Natural killer cell treated with Interleukin-12 subunit alpha and Interleukin-12 subunit beta and Interleukin-15 and Interleukin-18, amount 100 ng/mL, for 72 hours (primary cell): ENCODE data around the gene DNAH11. TPM values are rescaled to one million over a fixed set of nuclear protein-coding genes. Genes with fewer than 3 reads are reported as not detected.
"Not testable (repeated sequence)": the region's sequence is repeated elsewhere in the genome, so short reads cannot be mapped to it uniquely, and the experiment has no call there.

Source experiments
- ATAC-seq, 2 donors: fragments of 150-1000 bp; cut with Tn5 transposase in 1 of 2; sonication (Bioruptor Pico), chemical (Tn5 transposase) in 1 of 2; 2 replicates each; pipeline ENCODE4 v1.10.0; 2021
- DNase-seq: peaks from one replicate; pipeline ENCODE4 v3.0.0; 2022; ENCODE audit warnings: low spot score
- H3K27ac Mint-ChIP-seq, 2 donors: 1 replicate in 1 of 2; 2 replicates in 1 of 2; pipeline ENCODE4 v1.8.0; 2022; ENCODE audit warnings: mixed read lengths in 2 of 2, mild to moderate bottlenecking in 1 of 2, moderate library complexity in 1 of 2
- H3K27me3 Mint-ChIP-seq, 2 donors: 1 replicate in 1 of 2; 2 replicates in 1 of 2; pipeline ENCODE4 v1.8.0; 2022; ENCODE audit warnings: mixed read lengths in 2 of 2
- H3K36me3 Mint-ChIP-seq: one replicate; pipeline ENCODE4 v1.8.0; 2022; ENCODE audit warnings: mixed read lengths
- H3K4me1 Mint-ChIP-seq, 2 donors: 1 replicate in 1 of 2; 2 replicates in 1 of 2; pipeline ENCODE4 v1.8.0; 2022; ENCODE audit warnings: low read depth in 2 of 2, mixed read lengths in 2 of 2, mild to moderate bottlenecking in 1 of 2
- H3K4me3 Mint-ChIP-seq: one replicate; pipeline ENCODE4 v1.8.0; 2022; ENCODE audit warnings: mixed read lengths
- H3K9me3 Mint-ChIP-seq: 2 replicates; pipeline ENCODE4 v1.8.0; 2022; ENCODE audit warnings: mixed read lengths
- total RNA-seq, 2 donors: library from RNA; stranded (reverse); gene quantifications; one replicate each; pipeline ENCODE4 v1.2.3, GENCODE V29; 2022

Gene DNAH11
- total RNA-seq, 2 donors from 2014 or later = 0.05 to 0.45 TPM

DNA sequence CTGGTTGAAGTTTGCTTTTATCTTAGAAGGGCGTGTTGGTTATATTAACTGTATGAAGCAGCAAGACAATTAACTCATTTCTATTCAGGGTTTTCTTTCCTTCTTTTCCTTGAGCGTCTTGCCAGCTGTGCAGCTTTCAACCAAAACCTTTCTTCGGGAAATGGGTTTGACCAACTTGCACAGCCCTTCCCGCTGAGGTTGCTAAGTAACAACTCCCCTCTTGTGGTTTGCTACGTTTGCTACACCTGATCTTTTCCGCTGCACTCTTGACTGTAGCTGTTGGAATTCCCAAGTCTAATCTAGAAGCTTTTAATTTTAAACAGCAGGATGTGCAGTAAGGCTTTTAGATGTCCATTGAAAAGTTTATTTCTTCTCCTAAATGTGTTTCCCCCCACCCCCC is 286.0 kb downstream of the DNAH11 start:
- no peaks in the 10 kb centered on the region for H3K9me3 Mint-ChIP-seq
- H3K27me3 Mint-ChIP-seq = peaks cover 12 to 44% of the 10 kb centered on the region in 2 donors
- ATAC-seq = no peak
- H3K4me1 Mint-ChIP-seq = no peaks in the 10 kb centered on the region
- DNase-seq = no peak
- H3K4me3 Mint-ChIP-seq = no peak overlapping the region
- no peaks in the 10 kb centered on the region for H3K36me3 Mint-ChIP-seq
- no peak overlapping the region for H3K27ac Mint-ChIP-seq

DNA sequence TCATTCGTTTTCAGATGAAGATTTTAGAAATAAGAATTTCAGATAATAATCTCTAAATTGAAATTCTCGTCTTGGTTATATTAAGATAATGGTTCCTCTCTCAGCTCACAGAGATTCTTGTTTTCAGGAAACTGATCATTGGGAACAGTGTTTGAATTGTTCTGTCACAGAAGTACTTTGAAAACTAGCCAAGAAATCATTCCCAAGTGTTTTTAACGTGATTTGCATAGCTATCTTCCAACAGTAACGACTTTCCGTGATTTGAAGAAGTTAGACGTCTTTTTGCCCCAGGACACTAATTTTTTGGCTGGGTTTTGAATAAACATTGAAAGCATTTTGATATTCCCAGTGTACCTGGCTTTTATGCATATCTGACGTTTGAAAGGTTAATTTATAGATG is 286.9 kb downstream of the DNAH11 start:
- no peaks in the 10 kb centered on the region for H3K9me3 Mint-ChIP-seq
- H3K4me3 Mint-ChIP-seq = no peak overlapping the region
- no peak for ATAC-seq

GRCh38 chr7:21844742-21845141 is 301.9 kb downstream of the DNAH11 start:
- DNase-seq (no peak), ATAC-seq (peak in 1 of 2 donors; percentile 32)
- Mint-ChIP-seq H3K4me3 (no peak overlapping the region), H3K36me3 (no peaks in the 10 kb centered on the region), H3K27me3 (peaks cover 2 to 13% of the 10 kb centered on the region in 2 donors), H3K4me1 (no peaks in the 10 kb centered on the region), H3K27ac (no peak overlapping the region), H3K9me3 (no peaks in the 10 kb centered on the region)

More for the DNA sequence above, 286.9 kb downstream of the DNAH11 start:
- Mint-ChIP-seq H3K27me3 (peaks cover 15 to 53% of the 10 kb centered on the region in 2 donors), H3K27ac (no peak overlapping the region), H3K4me1 (no peaks in the 10 kb centered on the region), H3K36me3 (no peaks in the 10 kb centered on the region)
- no peak for DNase-seq

DNA sequence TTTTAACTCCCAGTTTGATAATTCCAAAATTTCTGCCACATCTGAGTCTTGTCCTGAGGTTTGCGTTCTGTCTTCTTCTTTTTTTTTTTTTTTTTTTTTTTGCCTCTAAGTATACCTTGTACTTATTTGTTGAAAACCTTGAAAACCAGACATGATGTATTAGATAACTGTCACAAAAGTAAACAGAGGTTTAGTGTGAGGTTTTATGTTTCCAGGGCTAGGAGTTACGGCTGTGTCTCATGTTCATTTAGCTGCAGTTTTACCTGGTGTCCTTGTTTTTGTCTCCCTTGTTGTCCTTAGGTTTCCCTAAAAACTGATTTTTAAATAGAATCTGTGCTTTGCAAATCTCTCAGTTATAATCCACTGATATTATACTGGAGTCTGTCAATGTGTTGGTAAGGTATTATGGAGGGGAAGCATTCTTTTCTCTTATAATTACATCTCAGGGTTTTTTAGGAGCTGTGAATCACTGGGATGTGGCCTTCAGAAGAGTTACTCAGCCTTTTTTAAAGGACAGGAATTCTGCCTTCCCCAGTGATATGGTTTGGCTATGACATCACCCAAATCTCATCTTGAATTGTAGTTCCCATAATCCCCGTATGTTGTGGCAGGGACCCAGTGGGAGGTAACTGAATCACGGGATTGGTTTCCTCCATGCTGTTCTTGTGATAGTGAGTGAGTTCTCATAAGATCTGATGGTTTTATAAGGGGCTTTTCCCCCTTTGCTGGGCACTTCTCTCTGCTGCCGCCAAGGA is 307.9 kb downstream of the DNAH11 start:
- no peak for ATAC-seq
- Mint-ChIP-seq H3K4me3 (no peak overlapping the region), H3K27ac (no peak overlapping the region), H3K9me3 (no peaks in the 10 kb centered on the region), H3K27me3 (peaks cover 10 to 22% of the 10 kb centered on the region in 2 donors), H3K4me1 (no peaks in the 10 kb centered on the region), H3K36me3 (no peaks in the 10 kb centered on the region)
- no peak for DNase-seq

- Mint-ChIP-seq H3K36me3 (no peaks in the 10 kb centered on the region), H3K9me3 (no peaks in the 10 kb centered on the region), H3K4me3 (no peak overlapping the region), H3K4me1 (no peaks in the 10 kb centered on the region), H3K27ac (no peak overlapping the region), H3K27me3 (peaks cover 15 to 30% of the 10 kb centered on the region in 2 donors)
- DNase-seq = no peak
- ATAC-seq = no peak
Measured at GRCh38 chr7:21851559-21851967, 308.7 kb downstream of the DNAH11 start.

GRCh38 chr7:21865631-21866204 is 322.9 kb downstream of the DNAH11 start:
- H3K27ac Mint-ChIP-seq, H3K4me1 Mint-ChIP-seq, DNase-seq, H3K36me3 Mint-ChIP-seq, ATAC-seq, H3K27me3 Mint-ChIP-seq, H3K4me3 Mint-ChIP-seq, H3K9me3 Mint-ChIP-seq: not testable (repeated sequence)

GRCh38 chr7:21866731-21867130 is 323.9 kb downstream of the DNAH11 start:
- Mint-ChIP-seq H3K27ac (no peak overlapping the region), H3K9me3 (no peaks in the 10 kb centered on the region), H3K4me3 (no peak overlapping the region), H3K36me3 (no peaks in the 10 kb centered on the region), H3K27me3 (peaks cover 0 to 9% of the 10 kb centered on the region in 2 donors), H3K4me1 (no peaks in the 10 kb centered on the region)
- ATAC-seq (no peak), DNase-seq (no peak)

GRCh38 chr7:21867226-21867625 is 324.4 kb downstream of the DNAH11 start:
- no peak for DNase-seq
- Mint-ChIP-seq H3K27me3 (peaks cover 0 to 9% of the 10 kb centered on the region in 2 donors), H3K4me3 (no peak overlapping the region), H3K27ac (no peak overlapping the region), H3K4me1 (no peaks in the 10 kb centered on the region), H3K9me3 (no peaks in the 10 kb centered on the region), H3K36me3 (no peaks in the 10 kb centered on the region)
- no peak for ATAC-seq

DNA sequence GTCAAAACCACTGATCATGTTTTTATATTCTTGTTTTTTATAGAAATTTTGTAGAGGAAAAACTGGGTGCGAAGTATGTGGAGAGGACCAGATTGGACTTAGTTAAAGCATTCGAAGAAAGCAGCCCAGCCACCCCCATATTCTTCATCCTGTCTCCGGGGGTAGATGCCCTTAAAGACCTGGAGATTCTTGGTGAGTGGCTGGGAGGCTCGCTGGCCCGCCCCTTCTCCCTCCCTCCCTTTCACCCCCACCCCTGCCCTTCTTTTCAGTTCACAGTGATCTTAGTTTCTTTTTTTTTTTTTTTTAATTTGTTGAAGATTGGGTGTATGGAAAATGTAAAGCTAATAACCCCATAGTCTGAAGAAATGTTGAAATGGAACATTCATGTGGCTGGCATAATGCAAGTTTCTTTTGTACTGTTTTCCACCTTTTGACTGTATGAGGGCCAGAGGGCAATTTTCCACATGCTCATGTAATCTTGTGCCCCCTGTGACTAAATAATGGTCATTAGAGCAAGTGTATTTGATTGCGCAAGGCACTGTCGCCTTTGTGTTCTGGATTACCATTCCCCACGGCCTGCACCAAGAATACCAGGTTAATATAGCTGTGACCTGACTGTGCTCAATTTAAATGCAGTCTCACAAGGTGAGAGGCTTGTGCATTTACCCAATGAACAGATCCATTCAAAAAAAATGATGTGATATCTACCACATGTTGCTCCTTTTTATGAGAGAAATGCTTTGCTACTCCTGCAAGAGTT is 325.2 kb downstream of the DNAH11 start:
- Mint-ChIP-seq H3K4me3 (no peak overlapping the region), H3K27me3 (peaks cover 0 to 9% of the 10 kb centered on the region in 2 donors), H3K9me3 (no peaks in the 10 kb centered on the region), H3K4me1 (no peaks in the 10 kb centered on the region), H3K36me3 (no peaks in the 10 kb centered on the region), H3K27ac (no peak overlapping the region)
- no peak for DNase-seq
- no peak for ATAC-seq

DNA sequence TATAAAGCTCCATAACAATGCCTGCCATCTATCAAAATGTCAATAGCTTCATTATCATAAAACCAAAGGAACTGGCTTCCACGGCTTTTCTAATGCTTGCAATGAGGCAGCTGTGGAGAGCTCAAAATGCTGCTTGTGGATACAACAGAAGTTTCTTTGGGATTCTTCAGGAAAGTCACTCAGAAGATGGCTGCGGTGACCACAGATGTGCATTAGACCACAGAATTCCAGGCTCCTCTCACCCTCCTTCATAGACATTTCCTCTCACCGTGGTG is 325.7 kb downstream of the DNAH11 start:
- H3K27ac Mint-ChIP-seq = no peak overlapping the region
- H3K4me1 Mint-ChIP-seq = no peaks in the 10 kb centered on the region
- DNase-seq = no peak
- ATAC-seq = no peak
- H3K27me3 Mint-ChIP-seq = peaks cover 0 to 9% of the 10 kb centered on the region in 2 donors
- H3K36me3 Mint-ChIP-seq = no peaks in the 10 kb centered on the region
- no peaks in the 10 kb centered on the region for H3K9me3 Mint-ChIP-seq
- no peak overlapping the region for H3K4me3 Mint-ChIP-seq

GRCh38 chr7:21869785-21870402 is 327.1 kb downstream of the DNAH11 start:
- Mint-ChIP-seq H3K27ac (no peak overlapping the region), H3K4me3 (no peak overlapping the region), H3K9me3 (no peaks in the 10 kb centered on the region), H3K27me3 (peaks cover 0 to 9% of the 10 kb centered on the region in 2 donors), H3K4me1 (no peaks in the 10 kb centered on the region), H3K36me3 (no peaks in the 10 kb centered on the region)
- ATAC-seq = peak in 1 of 2 donors; percentile 15
- no peak for DNase-seq

GRCh38 chr7:21883069-21883468 is 340.2 kb downstream of the DNAH11 start:
- ATAC-seq = no peak
- no peaks in the 10 kb centered on the region for H3K4me1 Mint-ChIP-seq

DNA sequence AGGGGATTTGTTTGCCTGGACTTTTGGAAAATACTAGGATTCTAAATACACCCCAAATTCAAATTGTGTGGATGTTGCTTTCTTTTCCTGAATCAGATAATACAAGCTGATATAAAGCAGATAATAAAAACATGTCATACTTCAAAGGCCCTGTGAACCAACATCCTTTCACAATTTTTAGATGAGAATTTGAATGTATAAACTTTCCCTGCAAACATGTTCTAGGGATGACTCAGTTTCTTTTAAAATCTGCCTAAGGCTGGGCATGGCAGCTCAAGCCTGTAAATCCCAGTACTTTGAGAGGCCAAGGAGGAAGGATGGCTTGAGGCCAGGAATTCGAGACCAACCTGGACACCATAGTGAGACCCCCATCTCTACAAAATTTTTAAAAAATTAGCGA is 340.7 kb downstream of the DNAH11 start:
- not testable (repeated sequence) for H3K4me1 Mint-ChIP-seq, H3K36me3 Mint-ChIP-seq, H3K9me3 Mint-ChIP-seq, ATAC-seq, H3K27me3 Mint-ChIP-seq, H3K4me3 Mint-ChIP-seq, H3K27ac Mint-ChIP-seq, DNase-seq

More at GRCh38 chr7:21883069-21883468, 340.2 kb downstream of the DNAH11 start:
- H3K27me3 Mint-ChIP-seq = peaks cover 0 to 2% of the 10 kb centered on the region in 2 donors
- H3K9me3 Mint-ChIP-seq = no peaks in the 10 kb centered on the region
- H3K36me3 Mint-ChIP-seq = no peaks in the 10 kb centered on the region
- no peak overlapping the region for H3K27ac Mint-ChIP-seq
- no peak for DNase-seq
- H3K4me3 Mint-ChIP-seq = no peak overlapping the region

GRCh38 chr7:21884496-21884895 is 341.7 kb downstream of the DNAH11 start:
- DNase-seq = no peak
- Mint-ChIP-seq H3K36me3 (no peaks in the 10 kb centered on the region), H3K27me3 (peaks cover 0 to 2% of the 10 kb centered on the region in 2 donors), H3K4me3 (no peak overlapping the region), H3K9me3 (no peaks in the 10 kb centered on the region), H3K4me1 (no peaks in the 10 kb centered on the region), H3K27ac (no peak overlapping the region)
- no peak for ATAC-seq
